Mesendoderm (in vitro differentiated cells): ENCODE data around the gene BIN1. TPM values are rescaled to one million over a fixed set of nuclear protein-coding genes. Genes with fewer than 3 reads are reported as not detected.

Experiments used
- DNase-seq: peaks from one replicate; pipeline ENCODE4 v3.0.0; 2013
- H2AK5ac ChIP-seq: 2 replicates; pipeline ENCODE4 v1.6.1; 2013; ENCODE audit warnings: low read length, inconsistent platforms
- H2BK120ac ChIP-seq: 2 replicates; pipeline ENCODE4 v1.6.1; 2013; ENCODE audit warnings: low read depth, mild to moderate bottlenecking, low read length, moderate library complexity, mixed read lengths
- H2BK15ac ChIP-seq: replicated peaks from 2 replicates; pipeline ENCODE4 v1.6.1; 2013; ENCODE audit warnings: low read depth, mild to moderate bottlenecking, moderate library complexity
- H2BK5ac ChIP-seq: 2 replicates; pipeline ENCODE4 v1.6.1; 2013; ENCODE audit warnings: low read length, inconsistent platforms
- H3K18ac ChIP-seq: 2 replicates; pipeline ENCODE4 v1.6.1; 2013; ENCODE audit warnings: mild to moderate bottlenecking, low read length, mixed read lengths
- H3K23ac ChIP-seq: one replicate; pipeline ENCODE4 v1.6.1; 2013; ENCODE audit warnings: low read length
- H3K27ac ChIP-seq: 2 replicates; pipeline ENCODE4 v1.5.1; 2013; ENCODE audit warnings: low read depth, mild to moderate bottlenecking, inconsistent platforms, low read length, moderate library complexity
- H3K27me3 ChIP-seq: 2 replicates; pipeline ENCODE4 v1.6.1; 2013; ENCODE audit warnings: low read length, control low read depth, mild to moderate bottlenecking, inconsistent platforms; ENCODE audit not compliant: insufficient read depth, poor library complexity
- H3K36me3 ChIP-seq: 2 replicates; pipeline ENCODE4 v1.6.1; 2013; ENCODE audit warnings: low read length, inconsistent platforms; ENCODE audit not compliant: control insufficient read depth, insufficient read depth
- H3K4ac ChIP-seq: one replicate; pipeline ENCODE4 v1.6.1; 2013; ENCODE audit warnings: low read depth, mild to moderate bottlenecking, low read length, moderate library complexity
- H3K4me1 ChIP-seq: 2 replicates; pipeline ENCODE4 v1.6.1; 2013; ENCODE audit warnings: low read depth, low read length, inconsistent platforms; ENCODE audit not compliant: control insufficient read depth
- H3K4me2 ChIP-seq: 2 replicates; pipeline ENCODE4 v1.6.1; 2013; ENCODE audit warnings: low read length
- H3K4me3 ChIP-seq: 2 replicates; pipeline ENCODE4 v1.5.1; 2013; ENCODE audit warnings: mild to moderate bottlenecking, low read length
- H3K56ac ChIP-seq: one replicate; pipeline ENCODE4 v1.6.1; 2013; ENCODE audit warnings: low read length
- H3K79me1 ChIP-seq: 2 replicates; pipeline ENCODE4 v1.6.1; 2013; ENCODE audit warnings: low read length, inconsistent platforms
- H3K79me2 ChIP-seq: 2 replicates; pipeline ENCODE4 v1.6.1; 2013; ENCODE audit warnings: mild to moderate bottlenecking, low read length; ENCODE audit not compliant: control insufficient read depth, insufficient read depth
- H3K9ac ChIP-seq: 2 replicates; pipeline ENCODE4 v1.6.1; 2013; ENCODE audit warnings: low read length, inconsistent platforms
- H4K5ac ChIP-seq: one replicate; pipeline ENCODE4 v1.6.1; 2013; ENCODE audit warnings: low read length
- H4K8ac ChIP-seq: one replicate; pipeline ENCODE4 v1.6.1; 2013; ENCODE audit warnings: low read depth, mild to moderate bottlenecking, control low read depth, low read length, moderate library complexity
- WGBS: extraction: QIAGEN DNeasy Blood & Tissue Kit; methylation state at CpG from one replicate; pipeline ENCODE4 v1.1.7; 2013; ENCODE audit warnings: low lambda C conversion rate, missing lambda C conversion rate; ENCODE audit not compliant: insufficient coverage; ENCODE audit errors: extremely low coverage; 5-methylcytosine and 5-hydroxymethylcytosine counted together
- polyA plus RNA-seq, 2 experiments: library from polyadenylated mRNA; stranded (reverse); fragments of 200-250 nt; gene quantifications; one replicate each; pipeline ENCODE4 v1.2.3, GENCODE V29; 2013

The BIN1 gene
- polyA plus RNA-seq (2013, experiment 1 of 2) = 18.7 TPM
- 20.2 TPM for polyA plus RNA-seq (2013, experiment 2 of 2)

- H3K79me1 ChIP-seq = peaks cover 15% of the 10 kb centered on the region
- peak within 1 kb of the TSS; percentile 8 for H3K4ac ChIP-seq
- peak within 1 kb of the TSS; percentile 60 for H3K27ac ChIP-seq
- H3K79me2 ChIP-seq = peaks cover 16% of the 10 kb centered on the region
- H3K36me3 ChIP-seq = no peaks in the 10 kb centered on the region
- H2BK15ac ChIP-seq = no peak within 1 kb of the TSS
- H4K5ac ChIP-seq = no peak within 1 kb of the TSS
- peak within 1 kb of the TSS; percentile 35 for H3K18ac ChIP-seq
- peak within 1 kb of the TSS; percentile 74 for H3K4me3 ChIP-seq
- WGBS = no CpG with 5 or more reads among the region's 77 CpGs
- no peak within 1 kb of the TSS for H2AK5ac ChIP-seq
- H3K27me3 ChIP-seq = no peaks in the 10 kb centered on the region
- DNase-seq = peak; percentile 96
- H3K4me1 ChIP-seq = peaks cover 7% of the 10 kb centered on the region
- H3K4me2 ChIP-seq = peak within 1 kb of the TSS; percentile 98
- H2BK5ac ChIP-seq = no peak within 1 kb of the TSS
- peak within 1 kb of the TSS; percentile 66 for H3K23ac ChIP-seq
- H4K8ac ChIP-seq = no peak within 1 kb of the TSS
- peak within 1 kb of the TSS; percentile 88 for H3K9ac ChIP-seq
- H2BK120ac ChIP-seq = no peak within 1 kb of the TSS
- peak within 1 kb of the TSS; percentile 91 for H3K56ac ChIP-seq
These were observed at the start of gene BIN1 for GRCh38 chr2:127106991-127107621. TSS of gene BIN1 (minus strand) at chr2:127107154. CDS start at chr2:127106943, 211 bp downstream.

- no peak overlapping the region for H3K4me2 ChIP-seq
- H3K4me3 ChIP-seq = no peak overlapping the region
- H3K18ac ChIP-seq = no peak overlapping the region
- H2BK15ac ChIP-seq = no peak overlapping the region
- no peaks in the 10 kb centered on the region for H3K27me3 ChIP-seq
- H2BK5ac ChIP-seq = no peak overlapping the region
- no peaks in the 10 kb centered on the region for H3K79me1 ChIP-seq
- no peak overlapping the region for H3K27ac ChIP-seq
- no CpG with 5 or more reads among the region's 2 CpGs for WGBS
- H3K23ac ChIP-seq = no peak overlapping the region
- no peak overlapping the region for H3K4ac ChIP-seq
- DNase-seq = no peak
- no peak overlapping the region for H3K56ac ChIP-seq
- H3K9ac ChIP-seq = no peak overlapping the region
- H4K8ac ChIP-seq = no peak overlapping the region
- H2BK120ac ChIP-seq = no peak overlapping the region
- no peaks in the 10 kb centered on the region for H3K36me3 ChIP-seq
- H3K79me2 ChIP-seq = no peaks in the 10 kb centered on the region
- no peak overlapping the region for H4K5ac ChIP-seq
- H2AK5ac ChIP-seq = no peak overlapping the region
- H3K4me1 ChIP-seq = no peaks in the 10 kb centered on the region
These were observed 49.0 kb upstream of the BIN1 start for GRCh38 chr2:127155947-127156346.

GRCh38 chr2:127155028-127155581, 48.2 kb upstream of the BIN1 start:
- H2AK5ac ChIP-seq = no peak overlapping the region
- no peak overlapping the region for H3K56ac ChIP-seq
- DNase-seq = no peak
- no peak overlapping the region for H3K9ac ChIP-seq
- H3K27ac ChIP-seq = no peak overlapping the region
- H3K18ac ChIP-seq = no peak overlapping the region
- no peaks in the 10 kb centered on the region for H3K79me2 ChIP-seq
- no peaks in the 10 kb centered on the region for H3K4me1 ChIP-seq
- H2BK5ac ChIP-seq = no peak overlapping the region
- no peak overlapping the region for H3K23ac ChIP-seq
- no peaks in the 10 kb centered on the region for H3K36me3 ChIP-seq
- H4K8ac ChIP-seq = no peak overlapping the region
- H3K27me3 ChIP-seq = no peaks in the 10 kb centered on the region
- H3K79me1 ChIP-seq = no peaks in the 10 kb centered on the region
- H4K5ac ChIP-seq = no peak overlapping the region
- WGBS = no CpG with 5 or more reads among the region's 7 CpGs
- H3K4ac ChIP-seq = no peak overlapping the region
- no peak overlapping the region for H2BK15ac ChIP-seq
- no peak overlapping the region for H2BK120ac ChIP-seq
- H3K4me2 ChIP-seq = no peak overlapping the region
- no peak overlapping the region for H3K4me3 ChIP-seq

- Histone ChIP-seq H3K79me2 (no peaks in the 10 kb centered on the region), H3K4me2 (no peak overlapping the region), H4K8ac (no peak overlapping the region), H3K36me3 (no peaks in the 10 kb centered on the region), H3K56ac (no peak overlapping the region), H3K18ac (no peak overlapping the region), H2BK5ac (no peak overlapping the region), H4K5ac (no peak overlapping the region), H3K4me3 (no peak overlapping the region), H2AK5ac (no peak overlapping the region), H3K27me3 (no peaks in the 10 kb centered on the region), H2BK15ac (no peak overlapping the region), H3K79me1 (no peaks in the 10 kb centered on the region), H3K23ac (no peak overlapping the region), H3K4me1 (no peaks in the 10 kb centered on the region), H3K9ac (no peak overlapping the region), H3K27ac (no peak overlapping the region), H3K4ac (no peak overlapping the region), H2BK120ac (no peak overlapping the region)
- DNase-seq = no peak
- WGBS = no CpG with 5 or more reads among the region's 4 CpGs
These were observed 47.4 kb upstream of the BIN1 start for GRCh38 chr2:127154396-127154795.

GRCh38 chr2:127153691-127154158, 46.8 kb upstream of the BIN1 start:
- Histone ChIP-seq H2AK5ac (no peak overlapping the region), H3K27me3 (no peaks in the 10 kb centered on the region), H3K79me2 (no peaks in the 10 kb centered on the region), H3K4me1 (no peaks in the 10 kb centered on the region), H2BK120ac (no peak overlapping the region), H2BK5ac (no peak overlapping the region), H3K23ac (no peak overlapping the region), H3K4me2 (no peak overlapping the region), H3K56ac (no peak overlapping the region), H3K4ac (no peak overlapping the region), H4K5ac (no peak overlapping the region), H3K9ac (no peak overlapping the region), H3K27ac (no peak overlapping the region), H3K18ac (no peak overlapping the region), H3K4me3 (no peak overlapping the region), H2BK15ac (no peak overlapping the region), H4K8ac (no peak overlapping the region), H3K36me3 (no peaks in the 10 kb centered on the region), H3K79me1 (no peaks in the 10 kb centered on the region)
- peak; percentile 55 for DNase-seq
- no CpG with 5 or more reads among the region's 6 CpGs for WGBS
